ENCODE data around the gene C1orf105. TPM values are rescaled to one million over a fixed set of nuclear protein-coding genes. Genes with fewer than 3 reads are reported as not detected.

The C1orf105 gene
- total and polyA plus RNA-seq, 2 of the 13 experiments (the other 11 are each of a cell fraction or from before 2014, with no cell fraction given), result 0.15 to 0.45 TPM

DNA sequence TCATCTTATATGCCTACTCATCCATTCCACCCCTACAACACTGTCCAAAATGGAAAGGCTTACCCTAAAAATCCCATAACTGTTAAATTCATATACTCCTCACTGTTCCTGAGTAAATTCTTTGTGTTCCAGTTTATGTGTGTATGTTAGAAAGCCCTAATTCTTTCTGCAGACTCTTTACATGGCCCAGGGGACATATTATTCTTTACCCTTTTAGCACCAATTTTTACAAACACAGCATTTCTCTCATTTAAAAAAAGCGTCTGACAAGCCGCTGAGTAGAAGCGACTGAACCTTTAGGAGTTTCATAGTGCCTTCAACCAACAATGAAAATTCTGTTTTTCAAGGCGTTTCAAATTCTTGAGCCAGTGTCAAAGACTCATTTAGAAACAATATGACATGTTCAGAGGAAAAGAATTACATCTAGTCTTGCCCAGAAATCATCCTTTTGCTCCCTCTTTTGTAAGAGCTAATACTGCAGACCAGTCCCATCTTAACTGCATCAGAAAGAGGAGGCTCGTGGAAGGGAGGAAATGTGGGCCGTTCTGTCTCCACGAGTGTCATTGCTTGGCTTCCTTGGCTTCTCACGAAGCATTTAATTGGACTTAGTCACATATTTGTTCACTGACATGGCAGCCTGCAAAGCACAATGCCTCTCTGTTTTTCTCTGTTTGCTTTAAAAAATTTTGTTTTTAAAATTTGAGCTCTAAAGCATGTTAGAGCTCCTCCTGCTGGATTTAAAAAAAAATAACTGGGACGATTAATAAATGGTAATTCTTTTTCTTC, 21.3 kb upstream of the C1orf105 start (continued):
- TF ChIP-seq, protein P1, sequence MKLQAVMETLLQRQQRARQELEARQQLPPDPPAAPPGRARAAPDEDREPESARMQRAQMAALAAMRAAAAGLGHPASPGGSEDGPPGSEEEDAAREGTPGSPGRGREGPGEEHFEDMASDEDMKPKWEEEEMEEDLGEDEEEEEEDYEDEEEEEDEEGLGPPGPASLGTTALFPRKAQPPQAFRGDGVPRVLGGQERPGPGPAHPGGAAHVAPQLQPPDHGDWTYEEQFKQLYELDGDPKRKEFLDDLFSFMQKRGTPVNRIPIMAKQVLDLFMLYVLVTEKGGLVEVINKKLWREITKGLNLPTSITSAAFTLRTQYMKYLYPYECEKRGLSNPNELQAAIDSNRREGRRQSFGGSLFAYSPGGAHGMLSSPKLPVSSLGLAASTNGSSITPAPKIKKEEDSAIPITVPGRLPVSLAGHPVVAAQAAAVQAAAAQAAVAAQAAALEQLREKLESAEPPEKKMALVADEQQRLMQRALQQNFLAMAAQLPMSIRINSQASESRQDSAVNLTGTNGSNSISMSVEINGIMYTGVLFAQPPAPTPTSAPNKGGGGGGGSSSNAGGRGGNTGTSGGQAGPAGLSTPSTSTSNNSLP (IDR thresholded peaks at IDR 0.05; ENCODE audit: low read depth, low read length), result peak; percentile 20; the same call in 1 of the 2 replicates
- TF ChIP-seq XRCC5 (optimal IDR thresholded peaks at IDR 0.05; ENCODE audit: low read length), result peak; percentile 21
- no peak for TF ChIP-seq ZNF737 (CRISPR knock-in tag; IDR thresholded peaks at IDR 0.05; ENCODE audit: borderline replicate concordance)
- peak; percentile 37; the same call in 1 of the 2 replicates for TF ChIP-seq FOXA3 (CRISPR knock-in tag; IDR thresholded peaks at IDR 0.05)
- no peak for TF ChIP-seq ZNF746 (CRISPR knock-in tag; IDR thresholded peaks at IDR 0.05)
- TF ChIP-seq FOXA1 (IDR thresholded peaks at IDR 0.05), result no peak
- peak; percentile 43 for TF ChIP-seq FOXA1 (CRISPR knock-in tag; IDR thresholded peaks at IDR 0.05)
- TF ChIP-seq SP5 (CRISPR knock-in tag; IDR thresholded peaks at IDR 0.05; ENCODE audit: borderline replicate concordance, low read depth), result no peak
- TF ChIP-seq SOX13 (IDR thresholded peaks at IDR 0.05), result no peak
- peak in 1 of 2 experiments; percentile 35; a peak in 1 of 4 replicates for TF ChIP-seq SOX13 (CRISPR knock-in tag; conservative IDR thresholded peaks at IDR 0.05 in 1 of 2, IDR thresholded peaks at IDR 0.05 in 1 of 2)
- TF ChIP-seq, protein P2, sequence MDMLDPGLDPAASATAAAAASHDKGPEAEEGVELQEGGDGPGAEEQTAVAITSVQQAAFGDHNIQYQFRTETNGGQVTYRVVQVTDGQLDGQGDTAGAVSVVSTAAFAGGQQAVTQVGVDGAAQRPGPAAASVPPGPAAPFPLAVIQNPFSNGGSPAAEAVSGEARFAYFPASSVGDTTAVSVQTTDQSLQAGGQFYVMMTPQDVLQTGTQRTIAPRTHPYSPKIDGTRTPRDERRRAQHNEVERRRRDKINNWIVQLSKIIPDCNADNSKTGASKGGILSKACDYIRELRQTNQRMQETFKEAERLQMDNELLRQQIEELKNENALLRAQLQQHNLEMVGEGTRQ (IDR thresholded peaks at IDR 0.05; ENCODE audit: low read depth, low read length), result no peak
- TF ChIP-seq, protein P2 (CRISPR knock-in tag; IDR thresholded peaks at IDR 0.05; ENCODE audit: borderline replicate concordance), result no peak
- TF ChIP-seq GTF2F1 (IDR thresholded peaks at IDR 0.05; ENCODE audit: low read length), result no peak
- TF ChIP-seq, protein P3, sequence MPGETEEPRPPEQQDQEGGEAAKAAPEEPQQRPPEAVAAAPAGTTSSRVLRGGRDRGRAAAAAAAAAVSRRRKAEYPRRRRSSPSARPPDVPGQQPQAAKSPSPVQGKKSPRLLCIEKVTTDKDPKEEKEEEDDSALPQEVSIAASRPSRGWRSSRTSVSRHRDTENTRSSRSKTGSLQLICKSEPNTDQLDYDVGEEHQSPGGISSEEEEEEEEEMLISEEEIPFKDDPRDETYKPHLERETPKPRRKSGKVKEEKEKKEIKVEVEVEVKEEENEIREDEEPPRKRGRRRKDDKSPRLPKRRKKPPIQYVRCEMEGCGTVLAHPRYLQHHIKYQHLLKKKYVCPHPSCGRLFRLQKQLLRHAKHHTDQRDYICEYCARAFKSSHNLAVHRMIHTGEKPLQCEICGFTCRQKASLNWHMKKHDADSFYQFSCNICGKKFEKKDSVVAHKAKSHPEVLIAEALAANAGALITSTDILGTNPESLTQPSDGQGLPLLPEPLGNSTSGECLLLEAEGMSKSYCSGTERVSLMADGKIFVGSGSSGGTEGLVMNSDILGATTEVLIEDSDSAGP (CRISPR knock-in tag; IDR thresholded peaks at IDR 0.05; ENCODE audit: borderline replicate concordance), result no peak
- TF ChIP-seq ZNF850 (CRISPR knock-in tag; conservative IDR thresholded peaks at IDR 0.05), result no peak
- TF ChIP-seq MTA3 (CRISPR knock-in tag; IDR thresholded peaks at IDR 0.05), result no peak
- no peak for TF ChIP-seq DNMT1 (CRISPR knock-in tag; IDR thresholded peaks at IDR 0.05)
- TF ChIP-seq SRSF4 (IDR thresholded peaks at IDR 0.05; ENCODE audit: low read depth, low read length, poor library complexity, severe bottlenecking), result no peak
- TF ChIP-seq ZNF124 (CRISPR knock-in tag; IDR thresholded peaks at IDR 0.05), result no peak
- TF ChIP-seq, protein P4, sequence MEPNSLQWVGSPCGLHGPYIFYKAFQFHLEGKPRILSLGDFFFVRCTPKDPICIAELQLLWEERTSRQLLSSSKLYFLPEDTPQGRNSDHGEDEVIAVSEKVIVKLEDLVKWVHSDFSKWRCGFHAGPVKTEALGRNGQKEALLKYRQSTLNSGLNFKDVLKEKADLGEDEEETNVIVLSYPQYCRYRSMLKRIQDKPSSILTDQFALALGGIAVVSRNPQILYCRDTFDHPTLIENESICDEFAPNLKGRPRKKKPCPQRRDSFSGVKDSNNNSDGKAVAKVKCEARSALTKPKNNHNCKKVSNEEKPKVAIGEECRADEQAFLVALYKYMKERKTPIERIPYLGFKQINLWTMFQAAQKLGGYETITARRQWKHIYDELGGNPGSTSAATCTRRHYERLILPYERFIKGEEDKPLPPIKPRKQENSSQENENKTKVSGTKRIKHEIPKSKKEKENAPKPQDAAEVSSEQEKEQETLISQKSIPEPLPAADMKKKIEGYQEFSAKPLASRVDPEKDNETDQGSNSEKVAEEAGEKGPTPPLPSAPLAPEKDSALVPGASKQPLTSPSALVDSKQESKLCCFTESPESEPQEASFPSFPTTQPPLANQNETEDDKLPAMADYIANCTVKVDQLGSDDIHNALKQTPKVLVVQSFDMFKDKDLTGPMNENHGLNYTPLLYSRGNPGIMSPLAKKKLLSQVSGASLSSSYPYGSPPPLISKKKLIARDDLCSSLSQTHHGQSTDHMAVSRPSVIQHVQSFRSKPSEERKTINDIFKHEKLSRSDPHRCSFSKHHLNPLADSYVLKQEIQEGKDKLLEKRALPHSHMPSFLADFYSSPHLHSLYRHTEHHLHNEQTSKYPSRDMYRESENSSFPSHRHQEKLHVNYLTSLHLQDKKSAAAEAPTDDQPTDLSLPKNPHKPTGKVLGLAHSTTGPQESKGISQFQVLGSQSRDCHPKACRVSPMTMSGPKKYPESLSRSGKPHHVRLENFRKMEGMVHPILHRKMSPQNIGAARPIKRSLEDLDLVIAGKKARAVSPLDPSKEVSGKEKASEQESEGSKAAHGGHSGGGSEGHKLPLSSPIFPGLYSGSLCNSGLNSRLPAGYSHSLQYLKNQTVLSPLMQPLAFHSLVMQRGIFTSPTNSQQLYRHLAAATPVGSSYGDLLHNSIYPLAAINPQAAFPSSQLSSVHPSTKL (CRISPR knock-in tag; IDR thresholded peaks at IDR 0.05), result peak; percentile 69

Measured in HepG2 (cell line).